ENCODE results near the gene ASPDH.
"Not testable (repeated sequence)": the region's sequence is repeated elsewhere in the genome, so short reads cannot be mapped to it uniquely, and the experiment has no call there.

ASPDH gene

GRCh38 chr19:50547385-50548190, 33.9 kb upstream of the ASPDH start:
- no peak for DNase-seq (ENCODE audit: low read depth)

- no peak for DNase-seq (ENCODE audit: low read depth)
Observed at GRCh38 chr19:50546527-50547221, 33.0 kb upstream of the ASPDH start.

- no peak for DNase-seq (ENCODE audit: low read depth)
Observed at GRCh38 chr19:50542943-50543342, 29.2 kb upstream of the ASPDH start.

GRCh38 chr19:50537769-50538230, 24.1 kb upstream of the ASPDH start:
- peak; percentile 10 for DNase-seq (ENCODE audit: low read depth)

GRCh38 chr19:50537306-50537685, 23.6 kb upstream of the ASPDH start:
- DNase-seq (ENCODE audit: low read depth): no peak

- no peak for DNase-seq (ENCODE audit: low read depth)
Observed at GRCh38 chr19:50536662-50537305, 23.1 kb upstream of the ASPDH start.

- no peak for DNase-seq (ENCODE audit: low read depth)
Observed at GRCh38 chr19:50535672-50536187, 22.0 kb upstream of the ASPDH start.

- DNase-seq (ENCODE audit: low read depth): no peak
Observed at GRCh38 chr19:50534478-50534877, 20.8 kb upstream of the ASPDH start.

GRCh38 chr19:50532952-50533351, 19.2 kb upstream of the ASPDH start:
- no peak for DNase-seq (ENCODE audit: low read depth)

- DNase-seq (ENCODE audit: low read depth): no peak
Observed at GRCh38 chr19:50531171-50531612, 17.5 kb upstream of the ASPDH start.

GRCh38 chr19:50528052-50528451, 14.3 kb upstream of the ASPDH start:
- DNase-seq (ENCODE audit: low read depth): not testable (repeated sequence)

- no peak for DNase-seq (ENCODE audit: low read depth)
Observed at GRCh38 chr19:50522881-50523280, 9.2 kb upstream of the ASPDH start.

GRCh38 chr19:50520822-50521465, 7.2 kb upstream of the ASPDH start:
- DNase-seq (ENCODE audit: low read depth): no peak

- no peak for DNase-seq (ENCODE audit: low read depth)
Observed at GRCh38 chr19:50519006-50519575, 5.4 kb upstream of the ASPDH start.

- no peak for DNase-seq (ENCODE audit: low read depth)
Observed at GRCh38 chr19:50518091-50519005, 4.6 kb upstream of the ASPDH start.

GRCh38 chr19:50517704-50518075, 4.0 kb upstream of the ASPDH start:
- no peak for DNase-seq (ENCODE audit: low read depth)

- no peak for DNase-seq (ENCODE audit: low read depth)
Observed at GRCh38 chr19:50516964-50517703, 3.4 kb upstream of the ASPDH start.

- DNase-seq (ENCODE audit: low read depth): no peak
Observed at GRCh38 chr19:50516456-50516855, 2.7 kb upstream of the ASPDH start.

- no peak for DNase-seq (ENCODE audit: low read depth)
Observed at GRCh38 chr19:50515168-50515561, 1.5 kb upstream of the ASPDH start.
